ENCODE data around the gene CHEK2.
"Not testable (repeated sequence)": the region's sequence is repeated elsewhere in the genome, so short reads cannot be mapped to it uniquely, and the experiment has no call there.

The CHEK2 gene

GRCh38 chr22:28711341-28711740 is 30.3 kb downstream of the CHEK2 start:
- no peak for TF ChIP-seq CTCF (IDR thresholded peaks at IDR 0.05; ENCODE audit: insufficient read depth, low read depth, low read length, missing control alignments)
- DNase-seq (ENCODE audit: low read depth), result no peak
- H3K4me3 ChIP-seq (ENCODE audit: low read length), result no peak overlapping the region

- peak; percentile 78 for DNase-seq (ENCODE audit: low read depth)
- no peak for TF ChIP-seq CTCF (IDR thresholded peaks at IDR 0.05; ENCODE audit: insufficient read depth, low read depth, low read length, missing control alignments)
- no peak overlapping the region for H3K4me3 ChIP-seq (ENCODE audit: low read length)
Measured at GRCh38 chr22:28710576-28711191, 30.9 kb downstream of the CHEK2 start.

GRCh38 chr22:28710107-28710506 is 31.5 kb downstream of the CHEK2 start:
- no peak for TF ChIP-seq CTCF (IDR thresholded peaks at IDR 0.05; ENCODE audit: insufficient read depth, low read depth, low read length, missing control alignments)
- peak; percentile 6 for DNase-seq (ENCODE audit: low read depth)
- no peak overlapping the region for H3K4me3 ChIP-seq (ENCODE audit: low read length)

GRCh38 chr22:28706845-28707244 is 34.8 kb downstream of the CHEK2 start:
- DNase-seq (ENCODE audit: low read depth), result no peak
- H3K4me3 ChIP-seq (ENCODE audit: low read length), result no peak overlapping the region
- TF ChIP-seq CTCF (IDR thresholded peaks at IDR 0.05; ENCODE audit: insufficient read depth, low read depth, low read length, missing control alignments), result no peak

GRCh38 chr22:28703436-28703835 is 38.2 kb downstream of the CHEK2 start:
- no peak for TF ChIP-seq CTCF (IDR thresholded peaks at IDR 0.05; ENCODE audit: insufficient read depth, low read depth, low read length, missing control alignments)
- DNase-seq (ENCODE audit: low read depth), result no peak
- no peak overlapping the region for H3K4me3 ChIP-seq (ENCODE audit: low read length)

GRCh38 chr22:28702891-28703290 is 38.7 kb downstream of the CHEK2 start:
- H3K4me3 ChIP-seq (ENCODE audit: low read length), result no peak overlapping the region
- no peak for TF ChIP-seq CTCF (IDR thresholded peaks at IDR 0.05; ENCODE audit: insufficient read depth, low read depth, low read length, missing control alignments)
- no peak for DNase-seq (ENCODE audit: low read depth)

- DNase-seq (ENCODE audit: low read depth), result not testable (repeated sequence)
Measured at GRCh38 chr22:28693041-28693760, 48.4 kb downstream of the CHEK2 start.

GRCh38 chr22:28689796-28690195 is 51.8 kb downstream of the CHEK2 start:
- not testable (repeated sequence) for DNase-seq (ENCODE audit: low read depth); H3K4me3 ChIP-seq (ENCODE audit: low read length)

More at GRCh38 chr22:28693041-28693760, 48.4 kb downstream of the CHEK2 start:
- H3K4me3 ChIP-seq (ENCODE audit: low read length), result not testable (repeated sequence)

- DNase-seq (ENCODE audit: low read depth), result not testable (repeated sequence)
Measured at GRCh38 chr22:28682966-28683365, 58.7 kb downstream of the CHEK2 start.

GRCh38 chr22:28680813-28681490 is 60.7 kb downstream of the CHEK2 start:
- DNase-seq (ENCODE audit: low read depth), result peak; percentile 82
- H3K4me3 ChIP-seq (ENCODE audit: low read length), result not testable (repeated sequence)

More at GRCh38 chr22:28682966-28683365, 58.7 kb downstream of the CHEK2 start:
- not testable (repeated sequence) for H3K4me3 ChIP-seq (ENCODE audit: low read length)

All from epithelial cell of esophagus (primary cell).